Ectodermal cell (in vitro differentiated cells): Measurements from ENCODE around the gene PRKRIP1.
A peak's percentile ranks its signal among the peaks of the same experiment; 100 is the strongest.

Source experiments
- H3K27ac ChIP-seq: 2 replicates; pipeline ENCODE4 v1.7.0; 2013; ENCODE audit warnings: mild to moderate bottlenecking, low read depth, low read length; ENCODE audit not compliant: insufficient read depth, poor library complexity, severe bottlenecking
- H3K27me3 ChIP-seq: 2 replicates; pipeline ENCODE4 v1.7.0; 2013; ENCODE audit warnings: mild to moderate bottlenecking, low read length; ENCODE audit not compliant: insufficient read depth, control insufficient read depth, poor library complexity, severe bottlenecking
- H3K36me3 ChIP-seq: one replicate; pipeline ENCODE4 v1.7.0; 2013; ENCODE audit warnings: low read length; ENCODE audit not compliant: control insufficient read depth, insufficient read depth
- H3K4me1 ChIP-seq: one replicate; pipeline ENCODE4 v1.7.0; 2013; ENCODE audit warnings: low read length; ENCODE audit not compliant: control insufficient read depth, insufficient read depth
- H3K4me3 ChIP-seq: 2 replicates; pipeline ENCODE4 v1.7.0; 2013; ENCODE audit warnings: low read depth, low read length, control low read depth; ENCODE audit not compliant: insufficient read depth
- H3K9me3 ChIP-seq: 2 replicates; pipeline ENCODE4 v1.7.0; 2013; ENCODE audit warnings: mild to moderate bottlenecking, low read length, moderate library complexity; ENCODE audit not compliant: control insufficient read depth
- WGBS, 2 experiments: methylation state at CpG; one replicate each; pipeline ENCODE4 v1.1.7; 2013; ENCODE audit warnings: missing lambda C conversion rate in 2 of 2; 5-methylcytosine and 5-hydroxymethylcytosine counted together

PRKRIP1 gene

DNA sequence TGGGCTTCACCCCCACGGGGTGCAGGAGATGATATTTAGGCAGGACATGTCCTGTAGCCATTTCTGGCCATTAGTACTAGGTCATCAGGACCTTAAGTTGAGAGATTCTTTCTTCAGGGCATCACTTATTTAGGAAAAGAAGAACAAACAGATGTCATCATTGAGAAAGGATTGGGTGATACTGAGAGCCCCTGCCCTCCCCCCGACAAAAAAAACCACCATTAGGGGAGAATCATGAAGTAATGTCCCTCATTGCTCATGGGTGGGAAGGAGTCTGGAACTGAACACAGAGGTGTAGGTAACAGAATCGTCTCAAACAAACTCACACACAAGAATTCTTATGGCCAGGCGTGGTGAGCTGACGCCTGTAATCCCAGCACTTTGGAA, 30.8 kb downstream of the PRKRIP1 start:
- Histone ChIP-seq H3K27ac (no peak overlapping the region), H3K27me3 (no peaks in the 10 kb centered on the region), H3K4me3 (no peak overlapping the region), H3K4me1 (peaks cover 10% of the 10 kb centered on the region), H3K36me3 (peaks cover 17% of the 10 kb centered on the region), H3K9me3 (no peaks in the 10 kb centered on the region)
- 94 to 95% methylated on average over 4 to 5 of the region's 5 CpGs for WGBS, 2 experiments

DNA sequence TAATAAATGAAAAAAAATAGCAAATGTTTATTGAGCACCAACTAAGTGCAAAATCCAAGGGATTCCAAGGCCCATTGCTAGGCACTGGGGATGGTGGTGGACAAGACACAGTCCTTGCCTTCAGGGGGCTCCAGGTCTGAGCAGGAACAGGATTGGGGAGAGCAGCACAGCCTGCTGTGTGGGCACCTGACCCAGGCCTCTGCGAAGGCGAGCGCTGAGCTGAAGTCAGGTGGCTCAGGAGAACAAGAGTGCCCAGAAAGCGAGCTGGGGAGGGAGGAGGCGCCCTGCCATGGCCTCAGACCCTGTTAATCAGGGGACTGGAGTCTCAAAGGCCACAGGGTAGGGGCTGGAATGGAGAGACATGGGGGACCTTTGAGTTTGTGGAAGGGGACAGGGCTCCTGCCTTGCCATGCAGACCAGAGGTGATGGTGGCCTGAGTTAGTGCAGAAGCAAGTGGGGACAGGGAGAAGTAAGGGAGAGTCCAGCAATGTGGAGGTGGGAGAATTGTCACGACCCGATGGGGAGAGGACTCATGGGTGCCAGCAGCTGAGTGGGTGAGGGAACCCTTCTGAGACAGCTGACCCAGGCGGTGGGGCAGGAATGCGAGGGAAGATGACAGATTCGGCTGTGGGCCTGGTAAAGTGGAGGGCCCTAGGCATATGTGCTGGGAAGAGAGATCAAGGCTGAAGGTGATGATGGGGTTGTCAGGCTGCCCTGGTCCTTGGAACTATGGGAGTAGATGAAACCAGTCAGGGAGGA, 33.2 kb downstream of the PRKRIP1 start:
- Histone ChIP-seq H3K9me3 (no peaks in the 10 kb centered on the region), H3K27ac (no peak overlapping the region), H3K4me3 (no peak overlapping the region), H3K4me1 (peaks cover 7% of the 10 kb centered on the region), H3K27me3 (no peaks in the 10 kb centered on the region), H3K36me3 (peaks cover 17% of the 10 kb centered on the region)
- WGBS, 2 experiments: 92 to 93% methylated on average over 10 of the region's 10 CpGs

DNA sequence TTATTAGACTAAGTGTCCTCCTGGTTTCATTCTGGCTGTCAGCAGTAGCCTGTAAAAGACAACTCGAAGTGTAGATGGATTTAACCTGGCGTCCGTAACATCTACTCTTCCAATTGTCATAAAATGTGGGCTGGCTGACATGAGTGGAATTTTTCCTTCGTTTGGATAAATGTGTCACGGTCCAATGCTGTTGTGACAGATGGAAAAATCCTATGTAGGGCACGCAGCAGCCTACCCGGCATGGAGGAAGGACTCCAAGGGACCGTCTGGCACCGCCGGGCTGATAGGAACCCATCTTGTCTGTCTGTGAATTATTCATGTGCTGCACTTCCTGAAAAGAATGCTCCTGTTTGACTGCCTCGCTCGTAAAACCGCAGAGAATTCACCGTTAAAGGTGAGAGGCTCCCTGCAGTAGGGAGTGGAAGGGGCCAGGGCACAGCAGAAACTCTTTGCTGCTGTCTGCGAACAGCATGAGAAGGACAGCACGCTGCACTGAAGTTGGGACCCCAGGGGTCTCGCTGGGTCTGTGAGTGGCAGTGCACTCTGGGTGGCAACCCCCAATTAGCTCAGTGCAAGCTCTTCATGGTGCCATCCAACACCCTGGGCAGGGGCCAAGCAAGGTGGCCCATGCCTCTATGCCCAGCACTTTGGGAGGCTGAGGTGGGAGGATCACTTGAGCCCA, 35.6 kb downstream of the PRKRIP1 start:
- H3K27me3 ChIP-seq: no peaks in the 10 kb centered on the region
- no peak overlapping the region for H3K27ac ChIP-seq
- WGBS, 2 experiments: 60 to 67% methylated on average over 17 of the region's 17 CpGs
- H3K4me1 ChIP-seq: peaks cover 10% of the 10 kb centered on the region
- no peaks in the 10 kb centered on the region for H3K9me3 ChIP-seq
- no peak overlapping the region for H3K4me3 ChIP-seq
- H3K36me3 ChIP-seq: peaks cover 4% of the 10 kb centered on the region

DNA sequence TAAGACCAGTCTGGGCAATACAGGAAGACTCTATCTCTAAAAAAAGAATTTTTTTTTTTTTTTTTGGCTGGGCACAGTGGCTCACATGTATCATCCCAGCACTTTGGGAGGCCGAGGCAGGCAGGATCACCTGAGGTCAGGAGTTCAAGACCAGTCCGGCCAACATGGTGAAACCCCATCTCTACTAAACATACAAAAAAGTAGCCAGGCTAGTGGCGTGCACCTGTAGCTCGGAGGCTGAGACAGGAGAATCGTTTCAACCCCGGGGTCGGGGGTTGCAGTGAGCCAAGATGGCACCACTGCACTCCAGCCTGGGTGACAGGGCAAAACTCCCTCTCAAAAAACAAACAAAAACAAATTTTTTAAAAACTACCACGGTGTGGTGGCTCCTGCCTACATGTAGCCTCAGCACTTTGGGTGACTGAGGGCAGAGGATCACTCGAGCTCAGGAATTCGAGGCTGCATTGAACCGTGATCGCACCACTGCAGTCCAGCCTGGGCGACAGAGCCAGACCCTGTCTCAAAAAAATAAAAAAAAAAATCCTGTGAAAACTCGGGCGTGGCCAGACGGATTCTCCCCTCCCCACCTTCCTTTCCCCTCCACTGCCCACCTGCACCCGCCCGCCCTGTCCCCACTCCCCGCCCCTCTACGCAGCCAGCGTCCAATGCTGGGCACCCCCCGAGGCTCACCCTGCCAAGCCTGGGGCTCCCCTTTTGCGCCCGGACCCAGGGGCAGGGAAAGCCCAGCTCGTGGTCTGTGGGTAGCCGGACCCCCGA, 36.5 kb downstream of the PRKRIP1 start:
- Histone ChIP-seq H3K9me3 (no peaks in the 10 kb centered on the region), H3K4me1 (peaks cover 10% of the 10 kb centered on the region), H3K27ac (no peak overlapping the region), H3K27me3 (no peaks in the 10 kb centered on the region), H3K36me3 (no peaks in the 10 kb centered on the region), H3K4me3 (peak overlapping the region; percentile 89)
- 30 to 32% methylated on average over 27 of the region's 27 CpGs for WGBS, 2 experiments

DNA sequence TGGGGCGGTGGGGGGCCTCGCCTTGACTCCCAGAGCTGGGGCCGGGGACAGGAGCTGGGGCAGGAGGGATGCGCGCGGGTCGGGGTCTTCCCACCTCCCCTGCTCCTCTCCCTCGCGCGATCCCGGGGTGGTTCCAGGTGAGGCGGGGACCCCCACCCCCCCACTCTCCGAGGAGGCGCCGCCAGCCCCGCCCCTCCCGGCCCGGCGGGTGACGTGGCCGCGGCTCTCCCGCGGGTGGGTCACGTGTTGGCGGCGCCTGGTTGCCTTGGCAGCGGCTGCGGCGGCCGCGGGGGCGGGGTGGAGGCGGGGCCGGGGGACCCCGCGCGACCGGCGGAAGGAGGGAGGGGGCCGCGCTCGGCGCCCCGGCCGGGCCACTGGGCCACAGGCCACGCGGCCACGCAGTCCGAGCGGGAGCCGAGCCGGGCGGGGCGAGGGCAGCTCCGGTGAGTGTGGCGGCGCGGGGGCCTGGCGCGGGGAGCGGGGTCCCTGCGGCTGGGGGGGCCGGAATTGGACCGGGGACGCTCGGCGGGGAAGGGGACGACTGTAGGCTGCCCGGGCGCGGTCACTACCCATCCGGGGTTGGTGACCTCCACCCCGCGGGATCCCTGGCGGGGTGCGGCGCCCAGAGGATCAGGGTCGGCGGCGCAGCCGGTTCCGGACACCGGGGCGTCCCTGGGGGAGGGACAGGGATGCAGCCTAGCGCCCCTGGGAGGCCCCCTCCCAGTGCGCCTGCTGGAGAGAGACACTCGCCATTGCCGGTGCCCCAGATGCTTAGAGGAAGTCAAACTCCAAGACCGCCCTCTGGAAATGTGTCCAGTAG, 37.3 kb downstream of the PRKRIP1 start, which contains the start of gene ORAI2:
Gene ORAI2, plus strand, starts transcription at position 357 of the 820 bp plus-strand sequence. CDS start 5,382 bp downstream, outside the sequence.
- Histone ChIP-seq H3K36me3 (no peaks in the 10 kb centered on the region), H3K27me3 (no peaks in the 10 kb centered on the region), H3K4me1 (peaks cover 10% of the 10 kb centered on the region), H3K4me3 (peak within 1 kb of the TSS; percentile 89), H3K9me3 (no peaks in the 10 kb centered on the region), H3K27ac (no peak within 1 kb of the TSS)
- WGBS, 2 experiments: 1% methylated on average over 90 of the region's 90 CpGs

DNA sequence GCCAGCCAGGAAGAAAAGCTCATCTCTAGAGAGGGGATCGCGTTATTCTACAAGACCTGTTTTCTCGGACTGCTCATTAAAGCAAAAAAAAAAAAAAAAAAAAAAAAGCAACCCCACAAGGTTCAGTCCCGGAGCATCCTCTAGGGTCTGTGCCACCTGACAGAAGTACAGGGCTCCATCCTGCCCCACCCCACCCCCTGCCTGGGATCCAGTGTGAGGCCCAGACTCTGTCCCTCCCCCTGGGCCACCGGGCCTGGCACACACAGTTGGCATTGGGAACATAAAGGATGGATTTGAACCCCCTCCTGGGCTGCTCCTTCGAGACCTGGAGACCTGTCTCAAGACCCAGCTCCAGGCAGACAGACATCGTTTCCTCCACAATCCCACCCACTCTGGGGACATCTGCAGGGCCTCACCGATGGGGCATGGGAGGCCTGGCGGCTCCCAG, 37.9 kb downstream of the PRKRIP1 start:
- Histone ChIP-seq H3K4me1 (peaks cover 10% of the 10 kb centered on the region), H3K36me3 (peaks cover 4% of the 10 kb centered on the region), H3K4me3 (peak overlapping the region; percentile 89), H3K27me3 (no peaks in the 10 kb centered on the region), H3K9me3 (no peaks in the 10 kb centered on the region), H3K27ac (no peak overlapping the region)
- 49 to 53% methylated on average over 9 of the region's 9 CpGs for WGBS, 2 experiments

DNA sequence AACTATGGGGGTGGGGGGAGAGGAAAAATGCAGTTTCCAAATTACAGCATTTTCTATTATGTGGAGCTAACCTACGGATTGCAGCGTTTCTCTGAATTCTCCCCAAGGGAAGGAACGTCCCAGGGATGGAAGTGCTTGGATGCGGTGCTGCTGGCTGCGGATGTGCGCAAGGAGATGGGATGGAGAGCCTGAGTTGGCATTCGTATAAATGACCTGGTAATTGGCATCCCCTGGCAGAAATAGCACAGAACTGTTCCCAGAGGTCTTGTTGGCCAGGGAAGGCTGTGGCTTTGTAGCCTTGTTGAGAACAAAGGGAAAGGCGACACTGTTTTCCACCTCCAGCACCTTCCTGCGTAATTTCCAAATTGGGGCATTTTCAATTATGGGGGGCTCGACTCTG, 40.0 kb downstream of the PRKRIP1 start:
- Histone ChIP-seq H3K4me1 (peaks cover 10% of the 10 kb centered on the region), H3K4me3 (no peak overlapping the region), H3K9me3 (no peaks in the 10 kb centered on the region), H3K27ac (no peak overlapping the region), H3K27me3 (no peaks in the 10 kb centered on the region), H3K36me3 (peaks cover 4% of the 10 kb centered on the region)
- WGBS, 2 experiments: 95% methylated on average over 10 of the region's 10 CpGs

DNA sequence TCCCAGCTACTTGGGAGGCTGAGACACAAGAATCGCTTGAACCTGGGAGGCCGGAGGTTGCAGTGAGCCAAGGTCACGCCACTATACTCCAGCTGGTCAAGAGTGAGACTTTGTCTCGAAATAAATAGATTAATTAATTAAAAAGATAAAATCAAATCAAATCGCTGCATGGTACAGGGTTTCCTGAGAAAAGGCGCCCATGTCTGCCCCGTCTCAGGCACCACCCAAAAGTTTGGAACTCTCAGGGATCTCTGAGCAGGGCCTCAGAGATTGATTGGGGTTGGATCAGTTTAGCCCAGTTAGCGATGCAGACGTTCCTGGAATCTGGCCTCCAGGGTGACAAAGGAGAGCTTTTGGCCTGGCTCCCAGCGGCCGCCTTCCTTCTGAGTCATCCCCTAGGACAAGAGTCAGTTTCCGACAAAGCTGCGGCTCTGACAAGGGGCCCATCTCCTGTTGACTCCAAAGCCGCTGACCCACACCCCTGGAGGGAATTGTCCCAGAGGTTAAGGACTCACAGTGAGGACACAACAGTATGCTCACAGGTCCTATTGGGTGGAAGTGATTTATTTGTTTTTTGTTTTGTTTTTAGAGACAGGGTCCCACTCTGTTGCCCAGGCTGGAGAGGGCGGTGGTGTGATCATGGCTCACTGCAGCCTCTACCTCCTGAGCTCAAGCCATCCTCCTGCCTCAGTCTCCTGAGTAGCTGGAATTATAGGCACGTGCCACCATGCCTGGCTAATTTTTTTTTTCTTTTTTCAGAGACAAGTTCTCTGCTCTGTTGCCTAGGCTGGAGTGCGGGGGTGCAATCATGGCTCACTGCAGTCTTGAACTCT, 44.0 kb downstream of the PRKRIP1 start:
- WGBS, 2 experiments: 71 to 73% methylated on average over 17 of the region's 17 CpGs
- Histone ChIP-seq H3K4me3 (no peak overlapping the region), H3K27me3 (no peaks in the 10 kb centered on the region), H3K9me3 (no peaks in the 10 kb centered on the region), H3K4me1 (no peaks in the 10 kb centered on the region), H3K36me3 (peaks cover 4% of the 10 kb centered on the region), H3K27ac (peak overlapping the region; percentile 71)
